Natural killer cell treated with Interleukin-12 subunit alpha and Interleukin-12 subunit beta and Interleukin-15 and Interleukin-18, amount 100 ng/mL, for 72 hours (primary cell): Measurements from ENCODE around the gene SV2C. TPM values are rescaled to one million over a fixed set of nuclear protein-coding genes. Genes with fewer than 3 reads are reported as not detected.
"Not testable (repeated sequence)": the region's sequence is repeated elsewhere in the genome, so short reads cannot be mapped to it uniquely, and the experiment has no call there.

Source experiments
- ATAC-seq, 2 donors: fragments of 150-1000 bp; cut with Tn5 transposase in 1 of 2; sonication (Bioruptor Pico), chemical (Tn5 transposase) in 1 of 2; 2 replicates each; pipeline ENCODE4 v1.10.0; 2021
- DNase-seq: peaks from one replicate; pipeline ENCODE4 v3.0.0; 2022; ENCODE audit warnings: low spot score
- H3K27ac Mint-ChIP-seq, 2 donors: 1 replicate in 1 of 2; 2 replicates in 1 of 2; pipeline ENCODE4 v1.8.0; 2022; ENCODE audit warnings: mixed read lengths in 2 of 2, mild to moderate bottlenecking in 1 of 2, moderate library complexity in 1 of 2
- H3K27me3 Mint-ChIP-seq, 2 donors: 1 replicate in 1 of 2; 2 replicates in 1 of 2; pipeline ENCODE4 v1.8.0; 2022; ENCODE audit warnings: mixed read lengths in 2 of 2
- H3K36me3 Mint-ChIP-seq: one replicate; pipeline ENCODE4 v1.8.0; 2022; ENCODE audit warnings: mixed read lengths
- H3K4me1 Mint-ChIP-seq, 2 donors: 1 replicate in 1 of 2; 2 replicates in 1 of 2; pipeline ENCODE4 v1.8.0; 2022; ENCODE audit warnings: low read depth in 2 of 2, mixed read lengths in 2 of 2, mild to moderate bottlenecking in 1 of 2
- H3K4me3 Mint-ChIP-seq: one replicate; pipeline ENCODE4 v1.8.0; 2022; ENCODE audit warnings: mixed read lengths
- H3K9me3 Mint-ChIP-seq: 2 replicates; pipeline ENCODE4 v1.8.0; 2022; ENCODE audit warnings: mixed read lengths
- total RNA-seq, 2 donors: library from RNA; stranded (reverse); gene quantifications; one replicate each; pipeline ENCODE4 v1.2.3, GENCODE V29; 2022

The SV2C gene
- total RNA-seq, 2 donors from 2014 or later: 0.06 TPM; not detected in 1

DNA sequence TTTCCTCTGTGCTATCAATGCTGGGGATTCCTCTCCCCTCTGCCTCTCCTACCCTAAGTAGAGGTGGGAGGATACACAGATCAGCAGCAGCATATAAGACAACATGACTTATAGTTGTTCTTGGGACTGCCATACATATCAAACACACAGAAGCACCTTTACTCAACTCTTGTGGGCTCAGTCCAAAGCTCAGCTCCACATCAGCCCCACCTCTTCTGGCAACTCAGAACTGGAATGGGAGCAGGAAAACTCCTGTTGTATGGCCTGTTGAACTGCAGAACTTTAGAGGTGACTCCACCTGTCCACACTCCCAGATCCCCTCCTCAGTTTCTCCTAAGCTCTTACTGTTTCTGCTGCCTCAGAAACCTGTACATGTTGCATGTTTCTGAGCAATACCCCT is 127.8 kb downstream of the SV2C start:
- H3K27me3 Mint-ChIP-seq: peaks cover 3 to 13% of the 10 kb centered on the region in 2 donors
- peaks cover 4% of the 10 kb centered on the region for H3K36me3 Mint-ChIP-seq
- DNase-seq: no peak
- no peak overlapping the region for H3K4me3 Mint-ChIP-seq
- no peak for ATAC-seq
- H3K27ac Mint-ChIP-seq: no peak overlapping the region
- no peaks in the 10 kb centered on the region for H3K4me1 Mint-ChIP-seq
- no peaks in the 10 kb centered on the region for H3K9me3 Mint-ChIP-seq

DNA sequence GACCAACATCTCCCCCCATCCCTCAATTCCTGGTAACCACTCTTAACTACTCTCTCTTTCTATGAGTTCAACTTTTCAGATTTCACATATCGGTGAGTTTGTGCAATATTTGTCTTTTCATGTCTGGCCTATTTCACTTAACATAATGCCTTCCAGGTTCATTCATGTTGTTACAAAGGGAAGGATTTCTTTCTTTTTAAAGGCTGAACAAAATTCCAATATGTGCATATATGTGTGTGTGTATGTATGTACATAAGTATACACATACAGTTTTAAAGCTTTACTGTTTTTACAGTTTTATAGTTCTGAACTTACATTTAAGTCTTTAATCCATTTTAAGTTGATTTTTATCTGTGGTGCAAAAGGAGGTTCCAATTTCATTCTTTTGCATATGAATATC is 130.7 kb downstream of the SV2C start:
- no peak for DNase-seq
- Mint-ChIP-seq H3K36me3 (peaks cover 4% of the 10 kb centered on the region), H3K4me1 (no peaks in the 10 kb centered on the region), H3K4me3 (no peak overlapping the region), H3K27me3 (peaks cover 5 to 13% of the 10 kb centered on the region in 2 donors), H3K9me3 (no peaks in the 10 kb centered on the region), H3K27ac (no peak overlapping the region)
- no peak for ATAC-seq

DNA sequence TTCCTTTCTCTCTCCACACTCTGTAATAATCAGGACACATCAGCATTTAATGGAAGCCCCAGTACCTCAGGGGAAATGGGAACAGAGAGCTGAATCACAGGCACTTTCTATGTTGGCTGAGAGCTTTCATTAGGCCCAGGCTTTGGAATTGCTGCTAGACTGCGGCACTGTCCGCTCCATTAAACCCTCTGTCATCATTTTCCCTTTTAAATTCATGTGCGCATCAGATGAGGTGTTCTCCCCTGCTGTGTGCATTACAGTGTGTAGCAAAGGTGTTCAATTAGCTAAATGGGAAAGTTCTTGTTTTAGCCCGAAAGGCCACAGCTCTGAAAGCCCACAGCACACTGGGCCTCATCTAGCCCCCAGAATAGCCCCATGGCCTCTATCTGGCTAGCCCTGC is 133.6 kb downstream of the SV2C start:
- no peak for DNase-seq
- H3K9me3 Mint-ChIP-seq: no peaks in the 10 kb centered on the region
- H3K4me1 Mint-ChIP-seq: no peaks in the 10 kb centered on the region
- H3K4me3 Mint-ChIP-seq: no peak overlapping the region
- peaks cover 5 to 13% of the 10 kb centered on the region in 2 donors for H3K27me3 Mint-ChIP-seq
- no peak for ATAC-seq
- no peaks in the 10 kb centered on the region for H3K36me3 Mint-ChIP-seq
- H3K27ac Mint-ChIP-seq: no peak overlapping the region

DNA sequence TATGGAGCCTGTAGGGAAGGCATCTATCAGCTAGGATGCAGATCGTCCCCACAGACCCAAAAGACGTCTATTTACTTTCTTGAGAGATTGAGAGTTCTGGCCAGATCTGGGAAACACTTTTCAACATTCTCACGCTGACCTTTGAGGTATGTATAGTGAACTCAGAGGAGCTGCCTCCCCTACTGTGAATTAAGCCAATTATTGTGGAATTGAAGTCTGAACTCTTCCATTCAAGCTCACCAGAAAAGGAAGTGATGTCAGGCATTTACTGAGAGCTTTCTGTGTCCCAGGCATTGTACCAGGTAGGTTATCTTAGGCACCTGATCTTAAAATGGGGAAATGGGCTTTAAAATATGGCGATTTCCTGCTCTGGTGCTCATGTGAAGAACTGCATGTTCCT is 136.5 kb downstream of the SV2C start:
- H3K4me3 Mint-ChIP-seq: no peak overlapping the region
- H3K36me3 Mint-ChIP-seq: no peaks in the 10 kb centered on the region
- H3K9me3 Mint-ChIP-seq: no peaks in the 10 kb centered on the region
- no peaks in the 10 kb centered on the region for H3K4me1 Mint-ChIP-seq
- no peak for DNase-seq
- no peak overlapping the region for H3K27ac Mint-ChIP-seq
- no peak for ATAC-seq
- H3K27me3 Mint-ChIP-seq: peaks cover 0 to 6% of the 10 kb centered on the region in 2 donors

DNA sequence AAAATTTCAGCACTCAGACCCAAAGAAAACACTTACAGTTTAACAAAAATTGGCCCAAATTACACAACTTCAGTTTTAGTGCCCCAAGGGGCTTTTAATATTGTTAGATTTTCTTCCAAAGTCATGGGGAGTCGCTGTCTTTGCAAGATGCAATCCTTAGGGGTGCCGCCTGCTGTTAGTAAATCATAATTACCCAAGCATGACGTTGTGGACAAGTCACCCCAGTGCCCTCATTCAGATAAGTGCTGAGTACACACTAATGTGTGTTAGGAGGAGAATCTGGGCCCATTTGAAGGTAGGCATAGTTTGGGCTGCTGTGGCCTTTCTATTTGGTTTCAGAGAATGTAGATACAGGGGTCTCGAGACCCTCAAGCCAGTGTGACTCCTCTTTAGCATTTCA is 138.1 kb downstream of the SV2C start:
- no peak overlapping the region for H3K27ac Mint-ChIP-seq
- no peak overlapping the region for H3K4me3 Mint-ChIP-seq
- H3K27me3 Mint-ChIP-seq: peaks cover 0 to 3% of the 10 kb centered on the region in 2 donors
- H3K36me3 Mint-ChIP-seq: no peaks in the 10 kb centered on the region
- no peak for ATAC-seq
- no peaks in the 10 kb centered on the region for H3K9me3 Mint-ChIP-seq
- H3K4me1 Mint-ChIP-seq: no peaks in the 10 kb centered on the region
- DNase-seq: no peak

DNA sequence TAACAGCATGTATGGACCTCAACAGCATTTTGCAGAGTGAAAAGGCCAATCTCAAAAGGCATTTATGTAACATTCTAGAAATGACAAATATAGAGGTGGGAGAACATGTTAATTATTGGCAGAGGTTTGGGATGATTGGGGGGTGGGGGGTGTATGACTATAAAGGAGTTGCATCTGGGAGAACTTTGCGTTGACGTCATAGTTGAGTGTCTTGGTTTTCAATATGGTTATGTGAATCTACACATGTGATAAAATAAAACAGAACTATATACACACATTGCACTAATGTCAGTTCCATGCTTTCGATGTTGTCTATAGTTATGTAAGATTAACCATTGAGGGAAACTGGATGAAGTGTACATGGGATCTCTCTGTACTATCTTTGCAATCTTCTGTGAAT is 139.1 kb downstream of the SV2C start:
- H3K27ac Mint-ChIP-seq: no peak overlapping the region
- no peaks in the 10 kb centered on the region for H3K36me3 Mint-ChIP-seq
- peaks cover 0 to 3% of the 10 kb centered on the region in 2 donors for H3K27me3 Mint-ChIP-seq
- DNase-seq (no peak), ATAC-seq (no peak)
- no peaks in the 10 kb centered on the region for H3K9me3 Mint-ChIP-seq
- no peaks in the 10 kb centered on the region for H3K4me1 Mint-ChIP-seq
- no peak overlapping the region for H3K4me3 Mint-ChIP-seq

DNA sequence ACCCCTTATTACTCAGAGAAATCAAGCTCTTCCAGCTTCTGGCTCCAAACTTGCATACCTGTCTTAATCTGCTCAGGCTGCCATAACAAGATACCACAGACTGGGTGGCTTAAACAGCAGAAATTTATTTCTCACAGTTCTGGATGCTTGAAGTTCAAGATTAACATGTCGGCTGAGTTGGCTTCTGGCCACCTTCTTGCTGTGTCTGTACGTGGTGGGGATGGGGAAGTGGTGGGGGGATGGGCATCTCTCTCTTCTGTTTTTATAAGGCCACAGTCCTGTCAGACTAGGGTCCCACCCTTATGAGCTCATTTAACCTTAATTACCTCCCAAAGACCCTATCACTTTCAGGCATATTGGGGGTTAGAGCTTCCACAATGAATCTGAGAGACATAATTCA is 140.5 kb downstream of the SV2C start:
- H3K27me3 Mint-ChIP-seq: peaks cover 0 to 3% of the 10 kb centered on the region in 2 donors
- H3K9me3 Mint-ChIP-seq: no peaks in the 10 kb centered on the region

DNA sequence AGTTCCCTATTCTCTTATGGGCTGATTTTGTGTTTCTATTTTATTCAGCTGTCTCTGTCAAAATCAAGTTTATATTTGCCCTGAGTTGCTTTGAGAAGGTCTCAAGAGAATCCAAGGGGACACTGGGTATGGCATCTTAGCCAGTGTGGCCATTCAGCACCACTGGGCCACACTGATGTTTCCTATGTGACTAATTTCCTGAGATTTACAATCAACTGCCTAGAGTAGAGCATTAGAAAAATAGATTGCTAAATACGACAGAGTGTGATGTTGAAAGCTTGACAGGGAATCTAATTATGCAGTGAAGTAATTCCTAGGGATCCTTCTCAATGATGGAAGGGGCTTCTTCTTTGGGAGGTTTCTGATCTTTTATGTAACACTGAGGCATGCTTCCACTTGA is 141.7 kb downstream of the SV2C start:
- Mint-ChIP-seq H3K4me3 (no peak overlapping the region), H3K9me3 (no peaks in the 10 kb centered on the region), H3K36me3 (no peaks in the 10 kb centered on the region), H3K27ac (peak overlapping the region in 1 of 2 donors; percentile 5), H3K4me1 (no peaks in the 10 kb centered on the region), H3K27me3 (peaks cover 4 to 5% of the 10 kb centered on the region in 2 donors)
- DNase-seq (no peak), ATAC-seq (peak in 1 of 2 donors; percentile 56)

More for the DNA sequence above, 140.5 kb downstream of the SV2C start:
- DNase-seq (no peak), ATAC-seq (no peak)
- H3K4me1 Mint-ChIP-seq: no peaks in the 10 kb centered on the region
- H3K27ac Mint-ChIP-seq: no peak overlapping the region
- H3K36me3 Mint-ChIP-seq: no peaks in the 10 kb centered on the region
- no peak overlapping the region for H3K4me3 Mint-ChIP-seq

DNA sequence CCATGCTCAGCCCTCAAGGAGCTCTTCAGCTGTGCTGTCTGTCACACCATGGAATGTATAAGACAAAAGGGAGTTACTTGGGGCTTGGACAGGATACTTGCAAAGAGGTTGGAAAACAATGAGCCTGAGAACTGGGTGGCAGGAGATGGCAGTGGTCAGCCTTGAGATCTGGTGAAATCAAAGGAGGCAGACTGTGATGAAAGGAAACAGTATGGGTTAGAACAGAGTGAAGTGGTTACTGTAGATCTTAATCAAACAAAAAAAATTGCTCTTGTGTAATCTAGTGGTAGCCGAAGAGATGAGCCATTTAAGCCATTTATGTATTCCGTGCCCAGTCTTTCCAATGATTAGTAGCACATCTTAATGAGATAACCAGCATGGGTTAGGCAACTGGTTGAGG is 142.2 kb downstream of the SV2C start:
- no peaks in the 10 kb centered on the region for H3K4me1 Mint-ChIP-seq
- no peak overlapping the region for H3K4me3 Mint-ChIP-seq
- no peak overlapping the region for H3K27ac Mint-ChIP-seq
- ATAC-seq (peak in 1 of 2 donors; percentile 58), DNase-seq (no peak)
- no peaks in the 10 kb centered on the region for H3K36me3 Mint-ChIP-seq
- peaks cover 8 to 9% of the 10 kb centered on the region in 2 donors for H3K27me3 Mint-ChIP-seq
- no peaks in the 10 kb centered on the region for H3K9me3 Mint-ChIP-seq

DNA sequence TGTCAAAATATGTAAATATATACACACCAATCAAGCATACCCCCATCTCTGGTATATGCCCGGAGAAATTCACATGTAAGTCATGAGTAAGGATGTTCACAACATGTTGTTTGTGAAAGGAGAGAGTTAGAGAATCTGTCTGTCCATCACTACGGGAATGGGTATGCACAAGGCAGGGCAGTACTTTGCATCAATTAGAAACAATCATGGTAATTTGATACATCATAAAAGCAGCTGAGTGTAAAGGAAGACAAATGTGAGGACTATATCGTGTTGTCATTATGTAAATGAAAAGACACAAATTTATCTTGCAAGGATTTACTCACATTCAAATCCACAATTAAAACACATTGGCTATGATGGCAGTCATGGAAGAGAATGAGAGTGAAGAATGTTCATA is 146.7 kb downstream of the SV2C start:
- no peaks in the 10 kb centered on the region for H3K9me3 Mint-ChIP-seq
- no peaks in the 10 kb centered on the region for H3K36me3 Mint-ChIP-seq
- no peak for DNase-seq
- H3K27me3 Mint-ChIP-seq: peaks cover 5 to 8% of the 10 kb centered on the region in 2 donors
- no peak overlapping the region for H3K4me3 Mint-ChIP-seq
- no peak overlapping the region for H3K27ac Mint-ChIP-seq
- no peaks in the 10 kb centered on the region for H3K4me1 Mint-ChIP-seq
- no peak for ATAC-seq

DNA sequence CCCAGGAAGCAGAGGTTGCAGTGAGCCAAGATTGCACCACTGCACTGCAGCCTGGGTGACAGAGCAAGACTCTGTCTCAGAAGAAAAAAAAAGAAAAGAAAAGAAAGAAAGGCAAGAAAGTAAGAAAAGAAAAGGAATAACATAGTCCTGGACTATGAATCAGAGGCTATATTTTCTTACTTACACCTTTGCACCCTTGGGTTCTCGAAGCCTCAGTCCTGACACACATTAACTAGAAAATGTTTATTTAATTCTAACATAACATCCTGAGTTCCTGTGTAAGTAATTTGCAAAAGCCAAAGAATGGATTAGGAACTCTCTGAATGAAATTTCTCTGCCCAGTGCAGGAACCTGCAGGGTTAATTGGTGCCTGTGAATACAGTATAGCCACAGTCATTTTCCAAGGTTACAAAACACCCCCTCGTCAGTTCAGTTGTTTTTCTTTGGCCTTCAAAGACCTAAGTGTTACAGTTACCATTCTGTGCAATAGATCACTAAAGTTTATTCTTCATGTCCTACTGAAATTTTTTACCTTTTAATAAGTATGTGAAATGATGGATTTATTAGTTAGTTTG is 147.6 kb downstream of the SV2C start:
- H3K27me3 Mint-ChIP-seq: peaks cover 5 to 8% of the 10 kb centered on the region in 2 donors
- no peak for DNase-seq
- no peak overlapping the region for H3K4me3 Mint-ChIP-seq
- no peak for ATAC-seq
- H3K9me3 Mint-ChIP-seq: no peaks in the 10 kb centered on the region
- H3K4me1 Mint-ChIP-seq: no peaks in the 10 kb centered on the region
- no peak overlapping the region for H3K27ac Mint-ChIP-seq
- H3K36me3 Mint-ChIP-seq: no peaks in the 10 kb centered on the region

DNA sequence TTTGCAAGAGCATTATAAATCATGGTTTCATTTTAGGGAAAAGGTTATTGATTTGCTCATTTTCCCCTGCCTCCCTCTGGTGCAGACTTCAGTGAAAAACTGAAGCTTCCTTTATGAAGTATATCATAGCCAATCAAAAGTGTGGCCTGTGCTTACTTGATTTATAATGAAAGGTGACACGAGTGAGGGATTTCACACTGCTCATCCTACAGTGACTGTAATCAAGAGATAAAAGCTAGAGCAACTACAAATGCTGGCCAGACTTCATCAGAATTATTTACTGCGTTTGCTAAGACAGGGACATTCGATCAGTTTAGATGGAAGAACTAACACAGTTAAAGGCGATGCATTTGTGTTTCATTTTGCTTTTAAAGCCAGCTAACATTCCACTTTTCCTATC is 151.5 kb downstream of the SV2C start:
- ATAC-seq: no peak
- Mint-ChIP-seq H3K27ac (no peak overlapping the region), H3K9me3 (peaks cover 7% of the 10 kb centered on the region), H3K4me1 (no peaks in the 10 kb centered on the region), H3K27me3 (peaks cover 7 to 13% of the 10 kb centered on the region in 2 donors), H3K4me3 (no peak overlapping the region), H3K36me3 (peaks cover 6% of the 10 kb centered on the region)
- DNase-seq: no peak

DNA sequence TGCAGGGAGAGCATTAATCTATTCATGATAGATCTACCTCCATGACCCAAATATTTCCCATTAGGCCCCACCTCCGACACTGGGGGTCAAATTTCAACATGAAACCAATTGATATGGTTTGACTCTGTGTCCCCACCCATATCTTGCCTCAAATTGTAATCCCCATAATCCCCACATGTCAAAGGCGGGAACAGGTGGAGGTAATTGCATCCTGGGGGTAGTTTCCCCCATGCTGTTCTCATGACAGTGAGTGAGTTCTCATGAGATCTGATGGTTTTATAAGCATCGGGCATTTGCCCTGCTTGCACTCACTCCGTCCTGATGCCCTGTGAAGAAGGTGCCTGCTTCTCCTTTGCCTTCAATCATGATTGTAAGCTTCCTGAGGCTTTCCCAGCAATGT is 153.5 kb downstream of the SV2C start:
- ATAC-seq: no peak

DNA sequence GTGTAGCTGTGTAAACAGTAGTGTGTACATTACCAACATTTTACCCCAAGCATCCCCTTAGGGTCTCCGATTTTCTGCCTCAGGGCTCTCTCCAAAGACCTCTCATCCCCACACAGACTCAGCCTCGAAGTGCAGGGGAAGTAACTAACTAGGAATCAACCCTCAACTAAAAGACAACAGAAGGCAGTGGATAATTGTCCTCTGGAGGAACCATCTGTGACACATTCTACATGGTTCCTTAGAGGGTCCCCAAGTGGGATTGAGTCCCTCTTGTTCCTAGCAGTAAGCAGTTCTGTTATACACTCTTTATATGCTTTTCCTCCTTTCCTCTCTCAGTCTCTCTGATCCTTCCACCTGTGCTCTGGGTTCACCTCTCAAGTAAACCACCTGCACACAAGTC is 157.2 kb downstream of the SV2C start:
- ATAC-seq (no peak), DNase-seq (no peak)
- H3K27me3 Mint-ChIP-seq: peaks cover 4 to 7% of the 10 kb centered on the region in 2 donors
- H3K9me3 Mint-ChIP-seq: peaks cover 7% of the 10 kb centered on the region
- peaks cover 6% of the 10 kb centered on the region for H3K36me3 Mint-ChIP-seq
- H3K27ac Mint-ChIP-seq: no peak overlapping the region
- no peak overlapping the region for H3K4me3 Mint-ChIP-seq
- H3K4me1 Mint-ChIP-seq: peaks cover 5 to 6% of the 10 kb centered on the region in 2 donors

More for the DNA sequence above, 153.5 kb downstream of the SV2C start:
- no peak overlapping the region for H3K4me3 Mint-ChIP-seq
- H3K27me3 Mint-ChIP-seq: peaks cover 2 to 7% of the 10 kb centered on the region in 2 donors
- no peaks in the 10 kb centered on the region for H3K4me1 Mint-ChIP-seq
- H3K36me3 Mint-ChIP-seq: peaks cover 6% of the 10 kb centered on the region
- H3K9me3 Mint-ChIP-seq: peaks cover 7% of the 10 kb centered on the region
- no peak for DNase-seq
- no peak overlapping the region for H3K27ac Mint-ChIP-seq

DNA sequence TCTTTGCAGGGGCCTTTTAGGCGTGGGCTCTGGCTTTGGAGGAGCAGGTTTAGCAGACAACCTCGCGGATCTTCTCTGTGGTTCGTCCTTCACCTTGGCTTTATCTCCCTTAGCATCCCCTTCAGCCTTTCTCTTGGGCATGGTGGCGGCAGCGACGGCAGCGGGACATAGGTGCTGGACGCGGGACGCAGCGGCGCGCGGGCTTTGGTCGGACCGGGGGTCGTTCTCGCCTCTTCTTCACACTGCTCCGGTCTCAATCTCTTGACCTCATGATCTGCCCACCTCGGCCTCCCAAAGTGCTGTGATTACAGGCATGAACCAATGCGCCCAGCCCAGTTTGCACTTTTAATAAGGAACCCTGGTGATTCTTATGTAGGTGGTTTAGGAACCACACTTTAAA is 159.0 kb downstream of the SV2C start:
- not testable (repeated sequence) for H3K27ac Mint-ChIP-seq, H3K9me3 Mint-ChIP-seq, H3K27me3 Mint-ChIP-seq, ATAC-seq, H3K4me1 Mint-ChIP-seq, H3K4me3 Mint-ChIP-seq, DNase-seq, H3K36me3 Mint-ChIP-seq
